Adrenal gland (tissue), 12 donors: Measurements from ENCODE around the gene SFXN5. TPM values are rescaled to one million over a fixed set of nuclear protein-coding genes. Genes with fewer than 3 reads are reported as not detected.

Experiments
- DNase-seq, 7 donors: peaks; one replicate each; pipeline ENCODE4 v3.0.0-alpha.2; 2019 to 2020
- H3K27ac ChIP-seq, 5 donors: fragments of 200-600 bp; sonication (generic) in 4 of 5; 1 replicate in 3 of 5; 2 replicates in 2 of 5; pipeline versions ENCODE4 v1.5.1 to v1.8.0; 2016 to 2020; ENCODE audit warnings: mild to moderate bottlenecking in 1 of 5
- H3K27me3 ChIP-seq: fragments of 200-600 bp; 2 replicates; pipeline ENCODE4 v1.8.0; 2021
- H3K36me3 ChIP-seq, 2 donors: fragments of 200-600 bp; replicated peaks in 1 of 2; 1 replicate in 1 of 2; 2 replicates in 1 of 2; pipeline versions ENCODE4 v1.5.1 to v1.8.0; 2018 to 2022
- H3K4me1 ChIP-seq, 2 donors: fragments of 200-600 bp; replicated peaks in 1 of 2; 1 replicate in 1 of 2; 2 replicates in 1 of 2; pipeline versions ENCODE4 v1.5.1 to v1.8.0; 2018 to 2021
- H3K4me3 ChIP-seq, 4 donors: fragments of 200-600 bp; sonication (generic) in 3 of 4; one replicate each; pipeline ENCODE4 v1.5.1; 2016 to 2018
- H3K9me3 ChIP-seq, 3 donors: fragments of 200-600 bp; sonication (generic) in 1 of 3; replicated peaks in 1 of 3; 1 replicate in 2 of 3; 2 replicates in 1 of 3; pipeline versions ENCODE4 v1.5.1 to v1.8.0; 2016 to 2021
- CTCF ChIP-seq, 6 experiments: fragments of 450-650 bp in 4 of 6; fragments of 200-600 bp in 2 of 6; sonication (generic) in 1 of 6; IDR thresholded peaks; 1 replicate in 5 of 6; 2 replicates in 1 of 6; pipeline versions ENCODE4 v1.5.1 to v1.8.0; 2016 to 2021; ENCODE audit warnings: antibody characterized with exemption in 6 of 6, mild to moderate bottlenecking in 2 of 6, moderate library complexity in 1 of 6
- POLR2A ChIP-seq, 2 donors: fragments of 450-650 bp; IDR thresholded peaks; one replicate each; pipeline ENCODE4 v1.6.1; 2017; ENCODE audit warnings: antibody characterized with exemption in 2 of 2, mild to moderate bottlenecking in 2 of 2, moderate library complexity in 1 of 2
- WGBS, 4 donors: extraction: QIAGEN DNeasy Blood & Tissue Kit in 2 of 4; methylation state at CpG; one replicate each; pipeline versions ENCODE4 v1.1.5 to v1.1.7; 2013 to 2017; 5-methylcytosine and 5-hydroxymethylcytosine counted together
- intact Hi-C, 2 donors: fragments of 100-400 bp; cut with DNase I; formaldehyde crosslinking; loops; one replicate each; pipeline versions ENCODE4 v1.14.1 to v1.15.0; 2022 to 2023
- polyA plus RNA-seq, 3 donors: library from polyadenylated mRNA; stranded (reverse); fragments of 200-250 nt in 2 of 3; fragments of 350-450 nt in 1 of 3; fragmentation: Illumina TruSeq in 1 of 3; extraction: RNeasy Lipid Tissue Mini Kit (QIAGEN cat#74804) in 1 of 3; gene quantifications; one replicate each; pipeline ENCODE4 v1.2.3, GENCODE V29; 2013 to 2014
- total RNA-seq, 9 donors: library from RNA; depleted of rRNA in 4 of 9; stranded (reverse); fragments of >200 nt in 4 of 9; fragments of 120-200 nt in 1 of 9; fragmentation: NEBNext Ultra II Directional in 1 of 9; extraction: Animal tissue kit (Norgen Biotek cat#: 25700) in 1 of 9; gene quantifications; one replicate each; pipeline versions ENCODE4 v1.1.0 to v1.2.4, GENCODE V29; 2013 to 2023
- donor health status: healthy with polysubstance abuse.
- donor health status: Bipolar disorder and iron deficiency.
- donor health status: DM: yes; HTN: yes; CAD: no.
- donor health status: DM: no; HTN: no; CAD: no.
- donor health status: DM: no; HTN: no; CAD: no.
- donor health status: DM: yes; HTN: yes; CAD: no.

Gene SFXN5
- total and polyA plus RNA-seq, 12 donors: 12.2 to 56.5 (median 32.7) TPM

- Histone ChIP-seq H3K36me3 (no peaks in the 10 kb centered on the region), H3K4me3 (no peak overlapping the region), H3K9me3 (no peaks in the 10 kb centered on the region), H3K27me3 (no peaks in the 10 kb centered on the region), H3K4me1 (peaks cover 0 to 15% of the 10 kb centered on the region in 2 donors), H3K27ac (no peak overlapping the region)
- WGBS, 4 donors: 93 to 95% (median 93%) methylated on average over 11 of the region's 11 CpGs
- intact Hi-C loops: loop anchor here in 1 of 2 donors (10.0 kb wide), 1 partner anchor 74 kb away; no protein-coding TSS in a partner anchor
- TF ChIP-seq POLR2A (IDR thresholded peaks at IDR 0.05): no peak
- TF ChIP-seq CTCF (IDR thresholded peaks at IDR 0.05): no peak
- DNase-seq: no peak
These were observed 90.8 kb downstream of the SFXN5 start for GRCh38 chr2:72980535-72981217.

GRCh38 chr2:72979896-72980295 is 91.6 kb downstream of the SFXN5 start:
- no peak for TF ChIP-seq POLR2A (IDR thresholded peaks at IDR 0.05)
- TF ChIP-seq CTCF (IDR thresholded peaks at IDR 0.05): no peak
- intact Hi-C loops: loop anchor here (10.0 kb wide), 2 partner anchors 75 to 85 kb away; no protein-coding TSS in a partner anchor
- DNase-seq: no peak
- Histone ChIP-seq H3K36me3 (no peaks in the 10 kb centered on the region), H3K9me3 (no peaks in the 10 kb centered on the region), H3K27ac (no peak overlapping the region), H3K27me3 (no peaks in the 10 kb centered on the region), H3K4me1 (peaks cover 0 to 9% of the 10 kb centered on the region in 2 donors), H3K4me3 (no peak overlapping the region)
- 64 to 80% (median 76%) methylated on average over 3 of the region's 3 CpGs for WGBS, 4 donors

GRCh38 chr2:72975017-72975416 is 96.5 kb downstream of the SFXN5 start:
- H3K36me3 ChIP-seq: peaks cover 0 to 3% of the 10 kb centered on the region in 2 donors

GRCh38 chr2:72974436-72974754 is 97.1 kb downstream of the SFXN5 start:
- H3K36me3 ChIP-seq: peaks cover 0 to 3% of the 10 kb centered on the region in 2 donors
- TF ChIP-seq CTCF (IDR thresholded peaks at IDR 0.05) (no peak), POLR2A (IDR thresholded peaks at IDR 0.05) (no peak)
- no peaks in the 10 kb centered on the region for H3K4me1 ChIP-seq
- no peaks in the 10 kb centered on the region for H3K27me3 ChIP-seq
- intact Hi-C loops: loop anchor here in 1 of 2 donors (10.0 kb wide), 1 partner anchor 80 kb away; no protein-coding TSS in a partner anchor
- DNase-seq: no peak
- no peak overlapping the region for H3K4me3 ChIP-seq
- no peaks in the 10 kb centered on the region for H3K9me3 ChIP-seq
- WGBS, 4 donors: 78 to 93% (median 86%) methylated on average over 2 of the region's 2 CpGs
- H3K27ac ChIP-seq: no peak overlapping the region

More at GRCh38 chr2:72975017-72975416, 96.5 kb downstream of the SFXN5 start:
- H3K4me1 ChIP-seq: no peaks in the 10 kb centered on the region
- no peak overlapping the region for H3K27ac ChIP-seq
- H3K9me3 ChIP-seq: no peaks in the 10 kb centered on the region
- 63 to 78% (median 73%) methylated on average over 3 of the region's 3 CpGs for WGBS, 4 donors
- no peak for DNase-seq
- intact Hi-C loops: loop anchor here in 1 of 2 donors (10.0 kb wide), 1 partner anchor 80 kb away; no protein-coding TSS in a partner anchor
- no peak for TF ChIP-seq POLR2A (IDR thresholded peaks at IDR 0.05)
- no peak for TF ChIP-seq CTCF (IDR thresholded peaks at IDR 0.05)
- H3K27me3 ChIP-seq: no peaks in the 10 kb centered on the region
- no peak overlapping the region for H3K4me3 ChIP-seq
